Epithelial cell of umbilical artery (primary cell): ENCODE measurements around the gene OSMR. TPM values are rescaled to one million over a fixed set of nuclear protein-coding genes. Genes with fewer than 3 reads are reported as not detected.

Experiments
- total RNA-seq: library from RNA; depleted of rRNA; stranded (reverse); fragments of >200 nt; gene quantifications from 2 replicates; pipeline ENCODE4 v1.2.3, GENCODE V29; 2014

Gene OSMR
- 21.4 and 29.9 TPM in 2 replicates for total RNA-seq

DNA sequence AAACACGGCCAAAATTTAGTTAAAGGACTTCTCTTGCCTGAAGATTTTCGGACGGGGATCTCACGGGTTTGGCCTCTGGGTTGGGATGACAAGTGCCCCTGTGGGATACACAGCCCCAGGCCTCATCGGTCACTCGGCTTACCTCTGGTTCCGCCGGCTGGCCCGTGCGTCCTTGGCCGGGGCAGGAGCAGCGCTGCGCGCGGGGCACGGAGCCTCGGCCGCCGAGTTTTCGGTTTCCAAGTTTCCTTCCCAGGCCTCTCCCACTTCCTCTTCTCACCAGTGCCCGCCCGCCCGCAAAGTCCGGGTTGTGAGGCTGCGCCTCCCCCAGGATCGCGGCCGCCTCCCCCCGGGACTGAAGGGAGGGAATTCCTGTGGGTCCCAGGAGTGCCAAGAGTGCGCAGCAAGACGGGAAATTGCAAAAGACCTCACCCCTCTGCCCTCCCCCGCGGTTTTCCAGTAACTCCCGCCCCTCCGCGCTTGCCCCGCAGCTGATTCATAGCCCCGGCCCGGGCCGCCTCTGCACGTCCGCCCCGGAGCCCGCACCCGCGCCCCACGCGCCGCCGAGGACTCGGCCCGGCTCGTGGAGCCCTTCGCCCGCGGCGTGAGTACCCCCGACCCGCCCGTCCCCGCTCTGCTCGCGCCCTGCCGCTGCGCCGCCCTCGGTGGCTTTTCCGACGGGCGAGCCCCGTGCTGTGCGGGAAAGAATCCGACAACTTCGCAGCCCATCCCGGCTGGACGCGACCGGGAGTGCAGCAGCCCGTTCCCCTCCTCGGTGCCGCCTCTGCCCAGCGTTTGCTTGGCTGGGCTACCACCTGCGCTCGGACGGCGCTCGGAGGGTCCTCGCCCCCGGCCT lies at the start of gene OSMR:
Gene OSMR, plus strand, starts transcription at position 487 of the 853 bp plus-strand sequence. CDS start 23,033 bp downstream, outside the sequence.

Other genes with a start within 250 kb of the OSMR start
- gene RICTOR, start 228.4 kb downstream of the OSMR start, total RNA-seq, result 83.0 and 96.1 TPM in 2 replicates